ENCODE data around the gene INS. TPM values are rescaled to one million over a fixed set of nuclear protein-coding genes. Genes with fewer than 3 reads are reported as not detected.

INS gene
- total and polyA plus RNA-seq, 2 of the 4 experiments (the other 2 are of a cell fraction): not detected

- Histone ChIP-seq H3K79me1 (ENCODE audit: low read depth in 1 of 2, low read length in 2 of 2) (no peaks in the 10 kb centered on the region), H3K18ac (ENCODE audit: low read depth, low read length) (no peak overlapping the region), H2BK15ac (ENCODE audit: low read depth, low read length) (no peak overlapping the region), H3K9me1 (ENCODE audit: insufficient read depth, low read length) (no peaks in the 10 kb centered on the region), H3K4me1 (ENCODE audit: control insufficient read depth, insufficient read depth, low read length) (no peaks in the 10 kb centered on the region), H4K5ac (ENCODE audit: low read depth, low read length) (no peak overlapping the region), H3K27ac (ENCODE audit: insufficient read depth, low read length) (no peak overlapping the region), H2AK5ac (ENCODE audit: low read depth, low read length) (no peak overlapping the region), H2BK5ac (ENCODE audit: low read depth, low read length, poor library complexity, severe bottlenecking) (no peak overlapping the region), H3K23ac (ENCODE audit: low read depth, low read length) (no peak overlapping the region), H4K8ac (ENCODE audit: low read depth in 2 of 2, low read length in 2 of 2) (no peak overlapping the region), H4K20me1 (ENCODE audit: insufficient read depth, low read length) (peaks cover 3% of the 10 kb centered on the region; the same call in 1 of the 2 replicates), H3K9me3 (ENCODE audit: control insufficient read depth, insufficient read depth, low read length) (no peaks in the 10 kb centered on the region), H3K56ac (ENCODE audit: extremely low read depth, insufficient read depth, low read length) (no peak overlapping the region), H3K4ac (ENCODE audit: low read depth, low read length) (no peak overlapping the region), H3K9ac (ENCODE audit: low read depth, low read length) (no peak overlapping the region), H3K36me3 (ENCODE audit: control insufficient read depth, insufficient read depth, low read length) (no peaks in the 10 kb centered on the region), H2BK20ac (ENCODE audit: low read depth, low read length) (no peak overlapping the region), H3K27me3 (ENCODE audit: control insufficient read depth, insufficient read depth, low read length) (peaks cover 22% of the 10 kb centered on the region), H2AK9ac (replicated peaks; ENCODE audit: low read depth, low read length, poor library complexity) (no peak overlapping the region), H3K4me3 (ENCODE audit: insufficient read depth, low read depth, low read length) (no peak overlapping the region), H2AFZ (replicated peaks; ENCODE audit: low read length, poor library complexity) (no peak overlapping the region), H4K91ac (ENCODE audit: insufficient read depth, low read depth, low read length) (no peak overlapping the region), H2BK120ac (ENCODE audit: low read depth, low read length) (no peak overlapping the region), H3K4me2 (ENCODE audit: low read depth, low read length) (no peak overlapping the region), H3K14ac (replicated peaks; ENCODE audit: low read depth, low read length) (no peak overlapping the region)
- in situ Hi-C loops (cut with MboI; ENCODE audit: low sequenced_read_pairs) (loop anchor here (5.0 kb wide), 2 partner anchors 271 to 456 kb away; partner anchors contain the start of gene KRTAP5-6), dilution Hi-C loops (cut with HindIII; ENCODE audit: low sequenced_read_pairs, unreplicated experiment) (no loop called here), intact Hi-C loops (cut with micrococcal nuclease) (no loop called here)
- ChIA-PET CTCF (interaction anchor here (1.5 to 5.3 kb wide), 3 partner anchors 117 to 501 kb away, joined by 4 to 98 read pairs (median 5); no protein-coding TSS in a partner anchor), POLR2A (ENCODE audit: unreplicated experiment) (no interaction called here)
- ATAC-seq (ENCODE audit: low read depth): no peak
- BruUV-seq (replicated peaks): no TSS peak
- WGBS, 2 experiments (ENCODE audit: extremely low coverage in 2 of 2, insufficient read length in 1 of 2): 62% methylated on average over 9 of the region's 14 CpGs; no CpG with 5 or more reads in 1 of the 2 experiments
- TF ChIP-seq SMC3 (IDR thresholded peaks at IDR 0.05; ENCODE audit: low read depth, low read length) (no peak), CEBPB (IDR thresholded peaks at IDR 0.05; ENCODE audit: low read depth, low read length) (no peak), RAD21 (IDR thresholded peaks at IDR 0.05; ENCODE audit: low read length) (no peak), POLR2A (IDR thresholded peaks at IDR 0.05; ENCODE audit: low read depth, low read length) (no peak), NFE2L2 (IDR thresholded peaks at IDR 0.05; ENCODE audit: low read depth, low read length) (no peak), FOS (IDR thresholded peaks at IDR 0.05; ENCODE audit: low read depth, low read length) (no peak), RCOR1 (IDR thresholded peaks at IDR 0.05; ENCODE audit: insufficient replicate concordance, low read length) (no peak), MAZ (IDR thresholded peaks at IDR 0.05; ENCODE audit: borderline replicate concordance, low read depth, low read length) (no peak), BHLHE40 (IDR thresholded peaks at IDR 0.05; ENCODE audit: low read depth, low read length) (no peak), CHD1 (IDR thresholded peaks at IDR 0.05; ENCODE audit: low read depth, low read length) (no peak), MXI1 (IDR thresholded peaks at IDR 0.05; ENCODE audit: borderline replicate concordance, low read depth, low read length) (no peak), USF2 (IDR thresholded peaks at IDR 0.05; ENCODE audit: low read depth, low read length) (no peak), RFX5 (IDR thresholded peaks at IDR 0.05; ENCODE audit: low read depth, low read length) (no peak), MAFK (IDR thresholded peaks at IDR 0.05; ENCODE audit: low read depth, low read length) (no peak)
- TF ChIP-seq, protein P1, sequence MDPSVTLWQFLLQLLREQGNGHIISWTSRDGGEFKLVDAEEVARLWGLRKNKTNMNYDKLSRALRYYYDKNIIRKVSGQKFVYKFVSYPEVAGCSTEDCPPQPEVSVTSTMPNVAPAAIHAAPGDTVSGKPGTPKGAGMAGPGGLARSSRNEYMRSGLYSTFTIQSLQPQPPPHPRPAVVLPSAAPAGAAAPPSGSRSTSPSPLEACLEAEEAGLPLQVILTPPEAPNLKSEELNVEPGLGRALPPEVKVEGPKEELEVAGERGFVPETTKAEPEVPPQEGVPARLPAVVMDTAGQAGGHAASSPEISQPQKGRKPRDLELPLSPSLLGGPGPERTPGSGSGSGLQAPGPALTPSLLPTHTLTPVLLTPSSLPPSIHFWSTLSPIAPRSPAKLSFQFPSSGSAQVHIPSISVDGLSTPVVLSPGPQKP (IDR thresholded peaks at IDR 0.05; ENCODE audit: borderline replicate concordance, low read depth, low read length): no peak
- TF ChIP-seq, protein P2, sequence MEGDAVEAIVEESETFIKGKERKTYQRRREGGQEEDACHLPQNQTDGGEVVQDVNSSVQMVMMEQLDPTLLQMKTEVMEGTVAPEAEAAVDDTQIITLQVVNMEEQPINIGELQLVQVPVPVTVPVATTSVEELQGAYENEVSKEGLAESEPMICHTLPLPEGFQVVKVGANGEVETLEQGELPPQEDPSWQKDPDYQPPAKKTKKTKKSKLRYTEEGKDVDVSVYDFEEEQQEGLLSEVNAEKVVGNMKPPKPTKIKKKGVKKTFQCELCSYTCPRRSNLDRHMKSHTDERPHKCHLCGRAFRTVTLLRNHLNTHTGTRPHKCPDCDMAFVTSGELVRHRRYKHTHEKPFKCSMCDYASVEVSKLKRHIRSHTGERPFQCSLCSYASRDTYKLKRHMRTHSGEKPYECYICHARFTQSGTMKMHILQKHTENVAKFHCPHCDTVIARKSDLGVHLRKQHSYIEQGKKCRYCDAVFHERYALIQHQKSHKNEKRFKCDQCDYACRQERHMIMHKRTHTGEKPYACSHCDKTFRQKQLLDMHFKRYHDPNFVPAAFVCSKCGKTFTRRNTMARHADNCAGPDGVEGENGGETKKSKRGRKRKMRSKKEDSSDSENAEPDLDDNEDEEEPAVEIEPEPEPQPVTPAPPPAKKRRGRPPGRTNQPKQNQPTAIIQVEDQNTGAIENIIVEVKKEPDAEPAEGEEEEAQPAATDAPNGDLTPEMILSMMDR (conservative IDR thresholded peaks at IDR 0.05; ENCODE audit: low read depth, low read length): no peak
- no peak for DNase-seq
Observed at GRCh38 chr11:2153581-2154194, 7.3 kb downstream of the INS start.

Measured in IMR-90 (cell line).